ENCODE results near the gene DYRK1A.
A peak's percentile ranks its signal among the peaks of the same experiment; 100 is the strongest.

The DYRK1A gene

GRCh38 chr21:37564924-37565529 lies 198.5 kb downstream of the DYRK1A start:
- TF ChIP-seq GATA1 (IDR thresholded peaks at IDR 0.05; ENCODE audit: low read depth, low read length) (no peak), POLR2A (IDR thresholded peaks at IDR 0.05; ENCODE audit: low read length) (no peak)
- DNase-seq = no peak

DNA sequence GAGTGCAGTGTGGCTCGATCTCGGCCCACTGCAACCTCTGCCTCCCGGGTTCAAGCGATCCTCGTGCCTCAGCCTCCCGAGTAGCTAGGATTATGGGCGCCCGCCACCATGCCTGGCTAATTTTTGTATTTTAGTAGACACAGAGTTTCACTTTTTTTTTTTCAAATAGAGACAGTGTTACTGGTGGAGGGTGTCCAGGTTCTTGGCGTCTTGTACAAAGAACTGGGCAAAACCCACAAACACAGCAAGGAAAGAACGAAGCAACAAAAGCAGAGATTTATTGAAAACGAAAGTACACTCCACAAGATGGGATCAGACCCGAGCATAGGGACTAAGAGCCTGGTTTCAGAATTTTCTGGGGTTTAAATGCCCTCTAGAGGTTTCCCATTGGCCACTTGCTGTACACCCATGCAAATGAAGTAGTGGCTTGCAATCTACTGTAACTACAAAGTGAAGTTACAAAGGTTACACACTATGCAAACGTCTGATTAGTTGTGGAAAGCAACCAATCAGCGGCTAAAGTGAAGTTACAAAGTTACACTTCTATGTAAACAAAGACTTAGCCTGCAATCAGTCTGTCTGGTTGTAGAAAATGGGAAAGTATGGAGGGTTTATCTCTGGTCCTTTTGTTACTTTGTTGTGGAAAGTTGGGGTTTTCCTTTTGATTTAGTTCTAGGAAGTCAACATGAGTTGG lies 199.1 kb downstream of the DYRK1A start:
- TF ChIP-seq POLR2A (IDR thresholded peaks at IDR 0.05; ENCODE audit: low read length) (no peak), GATA1 (IDR thresholded peaks at IDR 0.05; ENCODE audit: low read depth, low read length) (no peak)
- peak; percentile 10 to 35 for DNase-seq

DNA sequence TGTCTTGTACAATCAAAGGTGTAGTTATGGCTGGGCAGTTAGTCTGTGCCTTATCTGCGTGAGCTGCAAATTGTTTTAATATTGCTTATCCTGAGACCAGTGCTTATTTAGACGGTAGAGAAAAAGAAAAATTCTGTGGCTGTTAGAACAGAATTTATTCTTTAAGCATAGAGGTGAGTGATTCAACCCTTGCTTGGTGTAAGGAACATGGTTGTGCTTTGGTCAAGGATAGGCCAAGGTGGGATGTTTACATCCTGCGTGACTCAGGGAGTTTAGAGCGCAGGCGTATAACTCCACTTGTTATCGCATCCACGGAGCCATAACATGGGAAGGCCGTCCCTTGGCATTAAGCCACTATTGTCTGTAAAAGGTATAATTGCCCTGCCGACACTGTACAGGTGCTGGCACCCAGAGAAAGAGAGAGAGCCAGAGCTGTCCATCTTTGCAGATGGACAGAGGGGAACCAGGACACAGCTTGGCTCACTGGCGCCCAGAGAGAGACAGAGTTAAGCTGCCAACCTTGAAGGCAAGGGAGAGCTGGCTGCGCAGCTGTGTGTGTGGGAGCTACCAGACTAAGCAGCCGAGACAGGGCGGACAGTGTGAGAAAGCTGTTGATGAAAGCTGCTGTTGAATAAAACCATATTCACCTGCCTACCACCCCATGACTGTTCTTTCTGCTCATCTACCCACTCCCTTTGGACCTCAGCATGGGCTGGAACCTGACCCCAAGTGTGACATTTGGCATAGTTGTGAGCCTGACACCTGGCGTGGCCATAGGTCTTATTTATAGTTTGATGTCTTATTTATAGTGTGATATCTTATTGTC lies 200.4 kb downstream of the DYRK1A start:
- no peak for TF ChIP-seq GATA1 (IDR thresholded peaks at IDR 0.05; ENCODE audit: low read depth, low read length)
- DNase-seq = no peak

GRCh38 chr21:37568415-37568814 lies 201.8 kb downstream of the DYRK1A start:
- TF ChIP-seq GATA1 (IDR thresholded peaks at IDR 0.05; ENCODE audit: low read depth, low read length) (no peak), POLR2A (IDR thresholded peaks at IDR 0.05; ENCODE audit: low read length) (no peak)
- DNase-seq = no peak

- TF ChIP-seq GATA1 (IDR thresholded peaks at IDR 0.05; ENCODE audit: low read depth, low read length) = no peak
- no peak for TF ChIP-seq POLR2A (IDR thresholded peaks at IDR 0.05; ENCODE audit: low read length)
- DNase-seq = no peak
These were observed 202.3 kb downstream of the DYRK1A start for GRCh38 chr21:37568916-37569315.

- DNase-seq = no peak
- no peak for TF ChIP-seq GATA1 (IDR thresholded peaks at IDR 0.05; ENCODE audit: low read depth, low read length)
- no peak for TF ChIP-seq POLR2A (IDR thresholded peaks at IDR 0.05; ENCODE audit: low read length)
These were observed 204.9 kb downstream of the DYRK1A start for GRCh38 chr21:37571442-37571841.

DNA sequence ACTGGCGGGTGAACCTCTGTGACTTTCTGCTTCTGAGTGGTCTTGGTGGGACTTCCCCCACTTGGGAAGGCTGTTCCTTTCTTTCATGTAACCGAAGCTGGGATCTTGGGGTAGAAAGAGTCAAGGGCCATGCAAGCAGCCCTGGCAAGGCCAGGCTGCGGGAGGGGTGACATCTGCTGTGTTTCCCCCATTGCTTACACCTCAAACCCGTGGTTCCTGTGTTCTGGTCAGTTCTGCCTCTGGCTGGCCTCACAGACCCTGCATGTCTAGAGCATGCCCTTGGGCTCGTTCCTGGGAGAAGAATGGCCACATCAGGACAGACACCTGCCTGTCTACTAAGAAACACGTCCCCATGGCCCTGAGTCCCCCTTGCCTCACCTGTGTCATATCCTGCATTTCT lies 207.7 kb downstream of the DYRK1A start:
- TF ChIP-seq POLR2A (IDR thresholded peaks at IDR 0.05; ENCODE audit: low read length) = no peak
- no peak for TF ChIP-seq GATA1 (IDR thresholded peaks at IDR 0.05; ENCODE audit: low read depth, low read length)

GRCh38 chr21:37574751-37575150 lies 208.2 kb downstream of the DYRK1A start:
- TF ChIP-seq POLR2A (IDR thresholded peaks at IDR 0.05; ENCODE audit: low read length) (no peak), GATA1 (IDR thresholded peaks at IDR 0.05; ENCODE audit: low read depth, low read length) (no peak)
- DNase-seq = no peak

More for the DNA sequence above, 207.7 kb downstream of the DYRK1A start:
- DNase-seq = no peak

DNA sequence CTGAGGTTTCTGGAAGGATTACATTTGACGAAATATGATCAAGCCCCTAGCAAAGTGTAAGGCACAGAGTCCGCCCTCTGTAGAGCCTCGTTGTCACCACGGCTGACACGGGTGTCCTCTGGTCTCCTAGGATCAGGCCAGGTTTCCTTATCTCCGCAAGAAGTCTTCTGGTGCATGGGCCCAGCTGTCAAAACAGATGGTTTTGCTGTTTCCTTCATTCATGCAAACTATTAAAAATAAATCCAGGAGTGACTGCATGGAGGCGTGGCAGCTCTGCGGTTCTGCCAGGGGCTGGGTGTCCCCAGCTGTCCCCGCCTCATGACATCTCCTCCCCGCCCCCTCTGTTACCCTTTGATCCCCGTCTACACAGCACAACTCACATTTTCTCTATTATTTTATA lies 209.0 kb downstream of the DYRK1A start:
- no peak for DNase-seq
- no peak for TF ChIP-seq POLR2A (IDR thresholded peaks at IDR 0.05; ENCODE audit: low read length)
- no peak for TF ChIP-seq GATA1 (IDR thresholded peaks at IDR 0.05; ENCODE audit: low read depth, low read length)

Data from erythroblast (primary cell).